ENCODE results near the gene FRMD4A.

Gene FRMD4A

GRCh38 chr10:14377591-14378175 is 47.0 kb upstream of the FRMD4A start:
- TF ChIP-seq SPI1 (IDR thresholded peaks at IDR 0.05; ENCODE audit: borderline replicate concordance, low read depth), result no peak
- TF ChIP-seq CTCF (IDR thresholded peaks at IDR 0.05; ENCODE audit: insufficient read depth, low read length), result no peak
- no peak for TF ChIP-seq GABPA (IDR thresholded peaks at IDR 0.05; ENCODE audit: low read depth)
- TF ChIP-seq POLR2AphosphoS5 (IDR thresholded peaks at IDR 0.05; ENCODE audit: low read depth), result no peak

GRCh38 chr10:14374745-14375445 is 44.2 kb upstream of the FRMD4A start:
- no peak for DNase-seq (ENCODE audit: low read depth in 1 of 2, low spot score in 1 of 2)
- H3K27me3 ChIP-seq (ENCODE audit: insufficient read depth, poor library complexity, severe bottlenecking), result no peaks in the 10 kb centered on the region
- no peak for TF ChIP-seq SPI1 (IDR thresholded peaks at IDR 0.05; ENCODE audit: borderline replicate concordance, low read depth)
- TF ChIP-seq, protein P1, sequence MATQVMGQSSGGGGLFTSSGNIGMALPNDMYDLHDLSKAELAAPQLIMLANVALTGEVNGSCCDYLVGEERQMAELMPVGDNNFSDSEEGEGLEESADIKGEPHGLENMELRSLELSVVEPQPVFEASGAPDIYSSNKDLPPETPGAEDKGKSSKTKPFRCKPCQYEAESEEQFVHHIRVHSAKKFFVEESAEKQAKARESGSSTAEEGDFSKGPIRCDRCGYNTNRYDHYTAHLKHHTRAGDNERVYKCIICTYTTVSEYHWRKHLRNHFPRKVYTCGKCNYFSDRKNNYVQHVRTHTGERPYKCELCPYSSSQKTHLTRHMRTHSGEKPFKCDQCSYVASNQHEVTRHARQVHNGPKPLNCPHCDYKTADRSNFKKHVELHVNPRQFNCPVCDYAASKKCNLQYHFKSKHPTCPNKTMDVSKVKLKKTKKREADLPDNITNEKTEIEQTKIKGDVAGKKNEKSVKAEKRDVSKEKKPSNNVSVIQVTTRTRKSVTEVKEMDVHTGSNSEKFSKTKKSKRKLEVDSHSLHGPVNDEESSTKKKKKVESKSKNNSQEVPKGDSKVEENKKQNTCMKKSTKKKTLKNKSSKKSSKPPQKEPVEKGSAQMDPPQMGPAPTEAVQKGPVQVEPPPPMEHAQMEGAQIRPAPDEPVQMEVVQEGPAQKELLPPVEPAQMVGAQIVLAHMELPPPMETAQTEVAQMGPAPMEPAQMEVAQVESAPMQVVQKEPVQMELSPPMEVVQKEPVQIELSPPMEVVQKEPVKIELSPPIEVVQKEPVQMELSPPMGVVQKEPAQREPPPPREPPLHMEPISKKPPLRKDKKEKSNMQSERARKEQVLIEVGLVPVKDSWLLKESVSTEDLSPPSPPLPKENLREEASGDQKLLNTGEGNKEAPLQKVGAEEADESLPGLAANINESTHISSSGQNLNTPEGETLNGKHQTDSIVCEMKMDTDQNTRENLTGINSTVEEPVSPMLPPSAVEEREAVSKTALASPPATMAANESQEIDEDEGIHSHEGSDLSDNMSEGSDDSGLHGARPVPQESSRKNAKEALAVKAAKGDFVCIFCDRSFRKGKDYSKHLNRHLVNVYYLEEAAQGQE (IDR thresholded peaks at IDR 0.05; ENCODE audit: insufficient replicate concordance, low read depth), result no peak
- no peak for TF ChIP-seq GABPA (IDR thresholded peaks at IDR 0.05; ENCODE audit: low read depth)
- TF ChIP-seq CTCF (IDR thresholded peaks at IDR 0.05; ENCODE audit: insufficient read depth, low read length), result no peak
- no peak overlapping the region for H3K4me3 ChIP-seq (replicated peaks; ENCODE audit: insufficient read depth, low read length)
- no peak overlapping the region for H3K27ac ChIP-seq (replicated peaks)

More at GRCh38 chr10:14377591-14378175, 47.0 kb upstream of the FRMD4A start:
- Histone ChIP-seq H3K27ac (replicated peaks) (no peak overlapping the region), H3K4me3 (replicated peaks; ENCODE audit: insufficient read depth, low read length) (no peak overlapping the region), H3K27me3 (ENCODE audit: insufficient read depth, poor library complexity, severe bottlenecking) (no peaks in the 10 kb centered on the region)
- DNase-seq (ENCODE audit: low read depth in 1 of 2, low spot score in 1 of 2), result no peak

DNA sequence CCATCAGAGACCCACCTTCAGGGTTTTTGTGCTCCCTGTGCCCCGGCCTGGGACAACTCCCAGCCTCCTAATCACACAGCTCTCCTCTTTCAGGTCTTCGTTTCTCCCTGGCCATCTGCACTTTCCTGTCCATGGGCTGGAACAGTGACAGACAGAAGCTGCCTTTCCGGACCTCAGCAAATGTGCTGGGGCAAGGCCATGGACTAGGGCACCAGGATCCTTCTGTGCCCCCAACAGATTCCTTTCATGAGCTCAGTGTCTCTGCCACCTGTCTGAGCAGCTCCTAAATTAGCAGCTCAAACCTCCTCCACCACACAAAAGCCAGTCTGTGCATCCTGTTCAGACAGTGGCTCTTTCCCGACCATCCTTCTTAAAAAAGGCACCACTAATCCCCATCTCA is 41.9 kb upstream of the FRMD4A start:
- no peaks in the 10 kb centered on the region for H3K27me3 ChIP-seq (ENCODE audit: insufficient read depth, poor library complexity, severe bottlenecking)
- H3K27ac ChIP-seq (replicated peaks), result no peak overlapping the region
- TF ChIP-seq, protein P1 (IDR thresholded peaks at IDR 0.05; ENCODE audit: insufficient replicate concordance, low read depth), result no peak
- no peak for TF ChIP-seq POLR2AphosphoS5 (IDR thresholded peaks at IDR 0.05; ENCODE audit: low read depth)
- no peak for TF ChIP-seq CTCF (IDR thresholded peaks at IDR 0.05; ENCODE audit: insufficient read depth, low read length)
- no peak for TF ChIP-seq GABPA (IDR thresholded peaks at IDR 0.05; ENCODE audit: low read depth)
- no peak for TF ChIP-seq SPI1 (IDR thresholded peaks at IDR 0.05; ENCODE audit: borderline replicate concordance, low read depth)
- H3K4me3 ChIP-seq (replicated peaks; ENCODE audit: insufficient read depth, low read length), result no peak overlapping the region
- no peak for DNase-seq (ENCODE audit: low read depth in 1 of 2, low spot score in 1 of 2)

All from HL-60 (cell line).